PC-3 (cell line): ENCODE results near the gene PABPC3. TPM values are rescaled to one million over a fixed set of nuclear protein-coding genes. Genes with fewer than 3 reads are reported as not detected.

ENCODE experiments used
- ATAC-seq: fragments of 200-7000 bp; cut with Tn5 transposase; 2 replicates; pipeline ENCODE4 v1.9.1; 2020; ENCODE audit warnings: mild to moderate bottlenecking, moderate library complexity
- BruUV-seq: library from RNA; stranded (reverse); fragments of 400-500 nt; replicated peaks from 2 replicates; lab custom pipeline; 2021; lab: Mats Ljungman, UMichigan
- CTCF ChIA-PET: fragments of 300-600 bp; sonication (Branson Sonifier 250); formaldehyde crosslinking; loops from one replicate; lab custom pipeline; 2022; ENCODE audit warnings: antibody characterized with exemption; lab: Charles Lee
- POLR2A ChIA-PET: fragments of 300-600 bp; sonication (Branson Sonifier 250); formaldehyde crosslinking; loops from one replicate; lab custom pipeline; 2022; ENCODE audit warnings: antibody characterized with exemption; ENCODE audit not compliant: unreplicated experiment; lab: Charles Lee
- DNase-seq: peaks from one replicate; pipeline ENCODE4 v3.0.0-alpha.2; 2015
- H2AFZ ChIP-seq: fragments of 300-600 bp; sonication (generic); 2 replicates; pipeline ENCODE4 v1.6.0; 2016; ENCODE audit warnings: antibody characterized with exemption, low read length
- H3F3A ChIP-seq: fragments of 300-600 bp; sonication (generic); one replicate; pipeline ENCODE4 v1.6.0; 2017; ENCODE audit warnings: antibody characterized with exemption, low read length, control low read depth, mild to moderate bottlenecking; ENCODE audit not compliant: unreplicated experiment
- H3K27ac ChIP-seq: fragments of 300-600 bp; sonication (generic); 2 replicates; pipeline ENCODE4 v1.5.1; 2016; ENCODE audit warnings: mild to moderate bottlenecking, low read length
- H3K27me3 ChIP-seq: fragments of 300-600 bp; sonication (generic); 2 replicates; pipeline ENCODE4 v1.6.1; 2016; ENCODE audit warnings: low read length, mixed read lengths
- H3K36me3 ChIP-seq: fragments of 300-600 bp; sonication (generic); 2 replicates; pipeline ENCODE4 v1.6.1; 2016; ENCODE audit warnings: low read depth, mixed run types, low read length, mixed read lengths
- H3K4me1 ChIP-seq: fragments of 300-600 bp; sonication (generic); 2 replicates; pipeline ENCODE4 v1.5.1; 2016; ENCODE audit warnings: low read length; ENCODE audit not compliant: insufficient read depth
- H3K4me2 ChIP-seq: fragments of 300-600 bp; sonication (generic); 2 replicates; pipeline ENCODE4 v1.6.0; 2016; ENCODE audit warnings: low read length
- H3K4me3 ChIP-seq: fragments of 300-600 bp; sonication (generic); 2 replicates; pipeline ENCODE4 v1.5.1; 2016; ENCODE audit warnings: mild to moderate bottlenecking, low read length, mixed read lengths
- H3K79me2 ChIP-seq: fragments of 300-600 bp; sonication (generic); 2 replicates; pipeline ENCODE4 v1.6.1; 2017; ENCODE audit warnings: low read length, mixed read lengths
- H3K9ac ChIP-seq: fragments of 300-600 bp; sonication (generic); 2 replicates; pipeline ENCODE4 v1.6.0; 2016; ENCODE audit warnings: mild to moderate bottlenecking, low read length
- H3K9me2 ChIP-seq: fragments of 300-600 bp; sonication (generic); replicated peaks from 2 replicates; pipeline ENCODE4 v1.6.1; 2016; ENCODE audit warnings: mixed run types, low read length, mixed read lengths
- H3K9me3 ChIP-seq: fragments of 300-600 bp; sonication (generic); 2 replicates; pipeline ENCODE4 v1.6.1; 2016; ENCODE audit warnings: low read length, mixed read lengths
- H4K20me1 ChIP-seq: fragments of 300-600 bp; sonication (generic); 2 replicates; pipeline ENCODE4 v1.6.1; 2016; ENCODE audit warnings: low read length, mixed read lengths
- CTCF ChIP-seq: fragments of 300-600 bp; sonication (generic); conservative IDR thresholded peaks from 2 replicates; pipeline ENCODE4 v1.5.1; 2017; ENCODE audit warnings: antibody characterized with exemption, low read depth, mild to moderate bottlenecking, low read length
- EZH2 ChIP-seq: fragments of 300-600 bp; sonication (generic); IDR thresholded peaks from one replicate; pipeline ENCODE4 v1.6.1; 2017; ENCODE audit warnings: antibody characterized with exemption, mild to moderate bottlenecking, low read length; ENCODE audit not compliant: unreplicated experiment
- EZH2phosphoT487 ChIP-seq: fragments of 300-600 bp; sonication (generic); IDR thresholded peaks from 2 replicates; pipeline ENCODE4 v1.6.1; 2018; ENCODE audit warnings: mild to moderate bottlenecking, antibody characterized with exemption, low read length, borderline replicate concordance
- intact Hi-C: fragments of 100-400 bp; cut with micrococcal nuclease; formaldehyde crosslinking; loops from 2 replicates; pipeline ENCODE4 v1.9.0; 2023
- total RNA-seq: library from RNA; depleted of rRNA; stranded (reverse); fragments of >200 nt; gene quantifications from 2 replicates; pipeline ENCODE4 v1.2.3, GENCODE V29; 2014

PABPC3 gene
- total RNA-seq, 1 experiment from 2014 or later: 0.26 TPM

GRCh38 chr13:25130944-25131343 is 35.0 kb downstream of the PABPC3 start:
- Histone ChIP-seq H3K9me2 (no peaks in the 10 kb centered on the region), H3K36me3 (no peaks in the 10 kb centered on the region), H3K4me3 (no peak overlapping the region), H3K27ac (no peak overlapping the region), H3K9ac (no peak overlapping the region), H2AFZ (no peak overlapping the region), H3K4me2 (no peak overlapping the region), H3K27me3 (peaks cover 24% of the 10 kb centered on the region), H3K9me3 (no peaks in the 10 kb centered on the region), H3K79me2 (no peaks in the 10 kb centered on the region), H4K20me1 (no peaks in the 10 kb centered on the region), H3F3A (no peaks in the 10 kb centered on the region), H3K4me1 (no peaks in the 10 kb centered on the region)
- CTCF ChIA-PET: no interaction called here
- no peak for ATAC-seq
- BruUV-seq: no TSS peak
- POLR2A ChIA-PET: no interaction called here
- intact Hi-C loops: no loop called here
- TF ChIP-seq EZH2: no peak
- no peak for TF ChIP-seq EZH2phosphoT487
- TF ChIP-seq CTCF: no peak
- no peak for DNase-seq

- H3K9me3 ChIP-seq: no peaks in the 10 kb centered on the region
- H3K9ac ChIP-seq: no peak overlapping the region
- no peak overlapping the region for H3K27ac ChIP-seq
- intact Hi-C loops: no loop called here
- POLR2A ChIA-PET: no interaction called here
- BruUV-seq: no TSS peak
- H3K4me1 ChIP-seq: no peaks in the 10 kb centered on the region
- no peak overlapping the region for H2AFZ ChIP-seq
- no peaks in the 10 kb centered on the region for H3K9me2 ChIP-seq
- no peaks in the 10 kb centered on the region for H3K79me2 ChIP-seq
- H3K4me2 ChIP-seq: no peak overlapping the region
- no peaks in the 10 kb centered on the region for H3K36me3 ChIP-seq
- peaks cover 30% of the 10 kb centered on the region for H3K27me3 ChIP-seq
- H4K20me1 ChIP-seq: no peaks in the 10 kb centered on the region
- DNase-seq (no peak), ATAC-seq (no peak)
- TF ChIP-seq EZH2phosphoT487: no peak
- TF ChIP-seq CTCF: no peak
- no peak for TF ChIP-seq EZH2
- H3K4me3 ChIP-seq: no peak overlapping the region
- CTCF ChIA-PET: no interaction called here
- H3F3A ChIP-seq: no peaks in the 10 kb centered on the region
Measured at GRCh38 chr13:25131881-25132420, 36.0 kb downstream of the PABPC3 start.

- peaks cover 33% of the 10 kb centered on the region for H3K27me3 ChIP-seq
- TF ChIP-seq EZH2phosphoT487 (no peak), CTCF (no peak), EZH2 (no peak)
- no peak overlapping the region for H3K4me3 ChIP-seq
- H3F3A ChIP-seq: no peaks in the 10 kb centered on the region
- no peaks in the 10 kb centered on the region for H4K20me1 ChIP-seq
- POLR2A ChIA-PET: no interaction called here
- no TSS peak for BruUV-seq
- no peak overlapping the region for H3K27ac ChIP-seq
- no peaks in the 10 kb centered on the region for H3K9me3 ChIP-seq
- H3K9me2 ChIP-seq: no peaks in the 10 kb centered on the region
- H3K9ac ChIP-seq: no peak overlapping the region
- no peak overlapping the region for H3K4me2 ChIP-seq
- H3K79me2 ChIP-seq: no peaks in the 10 kb centered on the region
- DNase-seq: no peak
- no peaks in the 10 kb centered on the region for H3K36me3 ChIP-seq
- H3K4me1 ChIP-seq: no peaks in the 10 kb centered on the region
- no peak overlapping the region for H2AFZ ChIP-seq
- CTCF ChIA-PET: no interaction called here
- ATAC-seq: no peak
- intact Hi-C loops: no loop called here
Measured at GRCh38 chr13:25132751-25133390, 36.9 kb downstream of the PABPC3 start.
